Measurements from ENCODE around the gene ASCL2. TPM values are rescaled to one million over a fixed set of nuclear protein-coding genes. Genes with fewer than 3 reads are reported as not detected.

The ASCL2 gene
- polyA plus RNA-seq, 1 donor: 15.8 TPM

GRCh38 chr11:2302306-2302895 lies 32.0 kb upstream of the ASCL2 start:
- Histone ChIP-seq H3K9me3 (ENCODE audit: control insufficient read depth, low read depth, low read length) (peaks cover 6% of the 10 kb centered on the region), H3K36me3 (ENCODE audit: control insufficient read depth, insufficient read depth, low read length) (no peaks in the 10 kb centered on the region), H3K27me3 (ENCODE audit: control insufficient read depth, insufficient read depth, low read length) (no peaks in the 10 kb centered on the region), H3K27ac (ENCODE audit: low read length) (peak overlapping the region; percentile 74), H3K4me1 (ENCODE audit: control insufficient read depth, insufficient read depth, low read length) (peaks cover 74% of the 10 kb centered on the region), H3K4me3 (ENCODE audit: low read length) (no peak overlapping the region)
- no CpG with 5 or more reads among the region's 16 CpGs for WGBS (ENCODE audit: insufficient coverage, low lambda C conversion rate)
- DNase-seq: no peak

- Histone ChIP-seq H3K36me3 (ENCODE audit: control insufficient read depth, insufficient read depth, low read length) (no peaks in the 10 kb centered on the region), H3K4me1 (ENCODE audit: control insufficient read depth, insufficient read depth, low read length) (peaks cover 69% of the 10 kb centered on the region), H3K27ac (ENCODE audit: low read length) (peak within 1 kb of the TSS; percentile 74), H3K9me3 (ENCODE audit: control insufficient read depth, low read depth, low read length) (peaks cover 6% of the 10 kb centered on the region), H3K4me3 (ENCODE audit: low read length) (no peak within 1 kb of the TSS), H3K27me3 (ENCODE audit: control insufficient read depth, insufficient read depth, low read length) (no peaks in the 10 kb centered on the region)
- no CpG with 5 or more reads among the region's 16 CpGs for WGBS (ENCODE audit: insufficient coverage, low lambda C conversion rate)
- peak; percentile 56 to 76 for DNase-seq
Observed at GRCh38 chr11:2301631-2302305, 31.4 kb upstream of the ASCL2 start, which contains the start of the genes C11orf21 and TSPAN32. TSS of gene C11orf21 (minus strand) at chr11:2301918. CDS start at chr11:2301808, 110 bp downstream. TSS of gene TSPAN32 (plus strand) at chr11:2302013. CDS start at chr11:2302150, 137 bp downstream.

GRCh38 chr11:2300936-2301630 lies 30.7 kb upstream of the ASCL2 start:
- Histone ChIP-seq H3K27me3 (ENCODE audit: control insufficient read depth, insufficient read depth, low read length) (no peaks in the 10 kb centered on the region), H3K27ac (ENCODE audit: low read length) (no peak overlapping the region), H3K9me3 (ENCODE audit: control insufficient read depth, low read depth, low read length) (peaks cover 6% of the 10 kb centered on the region), H3K4me3 (ENCODE audit: low read length) (no peak overlapping the region), H3K4me1 (ENCODE audit: control insufficient read depth, insufficient read depth, low read length) (peaks cover 69% of the 10 kb centered on the region), H3K36me3 (ENCODE audit: control insufficient read depth, insufficient read depth, low read length) (no peaks in the 10 kb centered on the region)
- DNase-seq: peak in 1 of 2 donors; percentile 5
- 40% methylated on average over 1 of the region's 24 CpGs for WGBS (ENCODE audit: insufficient coverage, low lambda C conversion rate)

- H3K9me3 ChIP-seq (ENCODE audit: control insufficient read depth, low read depth, low read length): peaks cover 6% of the 10 kb centered on the region
- no peak overlapping the region for H3K4me3 ChIP-seq (ENCODE audit: low read length)
- no peak overlapping the region for H3K27ac ChIP-seq (ENCODE audit: low read length)
- no peak for DNase-seq
- H3K27me3 ChIP-seq (ENCODE audit: control insufficient read depth, insufficient read depth, low read length): no peaks in the 10 kb centered on the region
- no CpG with 5 or more reads among the region's 19 CpGs for WGBS (ENCODE audit: insufficient coverage, low lambda C conversion rate)
- H3K36me3 ChIP-seq (ENCODE audit: control insufficient read depth, insufficient read depth, low read length): no peaks in the 10 kb centered on the region
- peaks cover 65% of the 10 kb centered on the region for H3K4me1 ChIP-seq (ENCODE audit: control insufficient read depth, insufficient read depth, low read length)
Observed at GRCh38 chr11:2300290-2300935, 30.0 kb upstream of the ASCL2 start.

DNA sequence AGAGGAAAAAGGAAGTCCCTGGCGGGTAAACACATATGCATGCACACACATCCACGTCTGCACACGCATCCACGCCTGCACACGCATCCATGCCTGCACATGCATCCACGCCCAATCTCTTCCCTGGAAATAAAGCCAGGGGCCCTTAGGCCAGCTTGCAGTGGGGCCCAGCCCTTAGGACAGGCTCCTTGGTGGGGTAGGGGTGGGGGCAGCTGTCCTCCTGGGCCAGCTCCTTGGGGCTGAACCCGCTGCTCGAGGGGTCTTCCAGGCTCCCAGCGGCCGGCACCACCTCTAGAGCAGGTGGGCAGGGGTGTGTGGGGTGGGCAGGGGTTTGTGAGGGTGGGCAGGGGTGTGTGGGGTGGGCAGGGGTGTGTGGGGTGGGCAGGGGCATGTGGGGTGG lies 29.4 kb upstream of the ASCL2 start:
- no peaks in the 10 kb centered on the region for H3K36me3 ChIP-seq (ENCODE audit: control insufficient read depth, insufficient read depth, low read length)
- H3K4me3 ChIP-seq (ENCODE audit: low read length): no peak overlapping the region
- peak overlapping the region; percentile 55 for H3K27ac ChIP-seq (ENCODE audit: low read length)
- H3K9me3 ChIP-seq (ENCODE audit: control insufficient read depth, low read depth, low read length): peaks cover 6% of the 10 kb centered on the region
- no peak for DNase-seq
- peaks cover 58% of the 10 kb centered on the region for H3K4me1 ChIP-seq (ENCODE audit: control insufficient read depth, insufficient read depth, low read length)
- no CpG with 5 or more reads among the region's 10 CpGs for WGBS (ENCODE audit: insufficient coverage, low lambda C conversion rate)
- H3K27me3 ChIP-seq (ENCODE audit: control insufficient read depth, insufficient read depth, low read length): no peaks in the 10 kb centered on the region

GRCh38 chr11:2298795-2299761 lies 28.7 kb upstream of the ASCL2 start:
- Histone ChIP-seq H3K9me3 (ENCODE audit: control insufficient read depth, low read depth, low read length) (peaks cover 6% of the 10 kb centered on the region), H3K27ac (ENCODE audit: low read length) (peak overlapping the region; percentile 55), H3K36me3 (ENCODE audit: control insufficient read depth, insufficient read depth, low read length) (no peaks in the 10 kb centered on the region), H3K4me3 (ENCODE audit: low read length) (no peak overlapping the region), H3K27me3 (ENCODE audit: control insufficient read depth, insufficient read depth, low read length) (no peaks in the 10 kb centered on the region), H3K4me1 (ENCODE audit: control insufficient read depth, insufficient read depth, low read length) (peaks cover 52% of the 10 kb centered on the region)
- DNase-seq: peak; percentile 48 to 80
- no CpG with 5 or more reads among the region's 18 CpGs for WGBS (ENCODE audit: insufficient coverage, low lambda C conversion rate)

- Histone ChIP-seq H3K4me3 (ENCODE audit: low read length) (no peak overlapping the region), H3K27me3 (ENCODE audit: control insufficient read depth, insufficient read depth, low read length) (no peaks in the 10 kb centered on the region), H3K9me3 (ENCODE audit: control insufficient read depth, low read depth, low read length) (peaks cover 6% of the 10 kb centered on the region), H3K4me1 (ENCODE audit: control insufficient read depth, insufficient read depth, low read length) (peaks cover 44% of the 10 kb centered on the region), H3K36me3 (ENCODE audit: control insufficient read depth, insufficient read depth, low read length) (no peaks in the 10 kb centered on the region), H3K27ac (ENCODE audit: low read length) (no peak overlapping the region)
- WGBS (ENCODE audit: insufficient coverage, low lambda C conversion rate): no CpG with 5 or more reads among the region's 14 CpGs
- DNase-seq: no peak
Observed at GRCh38 chr11:2298131-2298794, 27.9 kb upstream of the ASCL2 start.

DNA sequence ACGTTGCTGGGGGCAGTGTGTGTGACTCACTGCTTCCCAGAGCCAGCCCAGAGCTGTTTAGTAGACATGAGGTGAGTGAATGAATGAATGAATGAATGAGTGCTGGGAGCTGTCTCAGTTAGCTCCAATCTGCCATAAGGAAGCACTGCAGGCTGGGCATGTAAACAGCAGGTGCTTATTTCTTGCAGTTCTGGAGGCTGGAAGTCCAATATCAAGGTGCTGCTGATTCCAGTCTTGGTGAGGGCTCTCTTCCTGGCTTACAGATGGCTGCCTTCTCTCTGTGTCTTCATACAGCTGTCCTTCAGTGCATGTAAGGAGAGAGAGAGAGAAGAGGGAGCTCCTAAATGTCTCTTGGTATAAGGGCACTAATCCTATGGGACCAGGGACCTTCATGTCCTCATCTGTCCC lies 27.2 kb upstream of the ASCL2 start:
- H3K9me3 ChIP-seq (ENCODE audit: control insufficient read depth, low read depth, low read length): peaks cover under 1% of the 10 kb centered on the region
- WGBS (ENCODE audit: insufficient coverage, low lambda C conversion rate): no CpG with 5 or more reads among the region's 1 CpG
- no peak overlapping the region for H3K27ac ChIP-seq (ENCODE audit: low read length)
- H3K36me3 ChIP-seq (ENCODE audit: control insufficient read depth, insufficient read depth, low read length): no peaks in the 10 kb centered on the region
- H3K4me3 ChIP-seq (ENCODE audit: low read length): no peak overlapping the region
- no peak for DNase-seq
- no peaks in the 10 kb centered on the region for H3K27me3 ChIP-seq (ENCODE audit: control insufficient read depth, insufficient read depth, low read length)
- peaks cover 37% of the 10 kb centered on the region for H3K4me1 ChIP-seq (ENCODE audit: control insufficient read depth, insufficient read depth, low read length)

DNA sequence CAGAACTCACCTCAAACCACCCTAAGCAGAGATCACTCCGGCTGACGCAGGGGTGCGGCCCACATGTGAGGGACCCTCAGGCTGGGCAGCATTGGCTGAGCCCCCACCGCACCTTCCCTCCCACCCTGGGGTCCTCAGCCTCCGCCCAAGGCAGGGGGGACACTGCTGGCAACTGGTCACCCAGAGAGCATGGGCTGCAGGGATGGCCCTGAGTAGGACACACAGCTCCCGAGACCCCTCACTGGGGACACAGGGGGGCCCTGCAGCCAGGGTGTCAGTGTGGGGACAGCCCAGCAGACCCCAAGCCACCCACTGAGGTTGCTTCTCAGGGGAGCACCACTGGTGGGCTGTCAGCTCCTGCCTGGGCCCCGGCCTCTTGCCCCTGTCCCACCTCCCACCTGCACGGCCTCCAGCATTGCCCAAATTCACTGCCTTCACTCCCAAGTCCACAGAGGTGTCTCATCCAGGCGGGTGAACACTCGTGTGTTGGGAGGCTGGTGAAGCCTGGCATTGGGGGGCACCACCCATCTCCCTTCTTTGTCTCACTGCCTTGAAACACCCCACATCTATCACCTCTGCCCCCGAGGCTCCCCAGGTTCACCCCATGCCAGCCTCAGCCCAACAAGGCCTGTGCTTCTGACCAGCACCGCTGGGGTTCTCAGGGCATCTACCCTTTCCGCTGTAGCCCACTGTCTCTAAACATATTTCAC lies 26.7 kb upstream of the ASCL2 start:
- H3K4me3 ChIP-seq (ENCODE audit: low read length): no peak overlapping the region
- H3K4me1 ChIP-seq (ENCODE audit: control insufficient read depth, insufficient read depth, low read length): peaks cover 32% of the 10 kb centered on the region
- H3K27me3 ChIP-seq (ENCODE audit: control insufficient read depth, insufficient read depth, low read length): no peaks in the 10 kb centered on the region
- no CpG with 5 or more reads among the region's 13 CpGs for WGBS (ENCODE audit: insufficient coverage, low lambda C conversion rate)
- no peak for DNase-seq
- no peak overlapping the region for H3K27ac ChIP-seq (ENCODE audit: low read length)
- H3K9me3 ChIP-seq (ENCODE audit: control insufficient read depth, low read depth, low read length): no peaks in the 10 kb centered on the region
- H3K36me3 ChIP-seq (ENCODE audit: control insufficient read depth, insufficient read depth, low read length): no peaks in the 10 kb centered on the region

Measured in large intestine (tissue), 3 donors.